22Rv1 (cell line): ENCODE results near the gene PLEKHA6.

ENCODE experiments used
- CTCF ChIP-seq: fragments of 450-650 bp; IDR thresholded peaks from 2 replicates; pipeline ENCODE4 v1.5.1; 2017; ENCODE audit warnings: mild to moderate bottlenecking
- ZFX ChIP-seq: fragments of 450-650 bp; IDR thresholded peaks from 2 replicates; pipeline ENCODE4 v1.6.1; 2017; ENCODE audit warnings: antibody characterized with exemption, borderline replicate concordance

- no peak for TF ChIP-seq CTCF
- no peak for TF ChIP-seq ZFX
Observed at GRCh38 chr1:204188959-204189639, 170.6 kb downstream of the PLEKHA6 start.
